ENCODE measurements around the gene MYF5. TPM values are rescaled to one million over a fixed set of nuclear protein-coding genes. Genes with fewer than 3 reads are reported as not detected.

Gene MYF5
- total RNA-seq, 1 donor from 2014 or later: not detected

DNA sequence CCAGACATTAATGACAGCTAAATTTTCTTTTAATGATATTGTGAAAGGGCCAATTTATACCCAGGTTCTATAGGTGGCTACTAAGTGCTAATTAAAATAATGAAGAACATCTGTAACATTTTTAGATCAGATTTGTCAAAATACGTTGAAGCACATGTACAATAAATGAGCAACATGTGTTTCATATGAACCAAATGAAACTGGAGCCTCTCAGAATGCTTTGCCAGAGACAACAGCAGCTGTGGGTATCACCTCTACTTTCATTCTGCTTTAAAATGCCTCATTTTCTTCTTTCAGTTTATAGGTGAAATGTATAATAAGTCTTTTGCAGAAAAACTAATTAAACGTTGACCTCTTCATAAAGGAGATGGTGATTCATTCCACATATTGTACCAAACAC, 35.4 kb upstream of the MYF5 start:
- no peak overlapping the region for H3K4me3 ChIP-seq (ENCODE audit: low read depth, low read length)
- no peaks in the 10 kb centered on the region for H3K36me3 ChIP-seq (ENCODE audit: control insufficient read depth, insufficient read depth, low read length)
- TF ChIP-seq, protein P1, sequence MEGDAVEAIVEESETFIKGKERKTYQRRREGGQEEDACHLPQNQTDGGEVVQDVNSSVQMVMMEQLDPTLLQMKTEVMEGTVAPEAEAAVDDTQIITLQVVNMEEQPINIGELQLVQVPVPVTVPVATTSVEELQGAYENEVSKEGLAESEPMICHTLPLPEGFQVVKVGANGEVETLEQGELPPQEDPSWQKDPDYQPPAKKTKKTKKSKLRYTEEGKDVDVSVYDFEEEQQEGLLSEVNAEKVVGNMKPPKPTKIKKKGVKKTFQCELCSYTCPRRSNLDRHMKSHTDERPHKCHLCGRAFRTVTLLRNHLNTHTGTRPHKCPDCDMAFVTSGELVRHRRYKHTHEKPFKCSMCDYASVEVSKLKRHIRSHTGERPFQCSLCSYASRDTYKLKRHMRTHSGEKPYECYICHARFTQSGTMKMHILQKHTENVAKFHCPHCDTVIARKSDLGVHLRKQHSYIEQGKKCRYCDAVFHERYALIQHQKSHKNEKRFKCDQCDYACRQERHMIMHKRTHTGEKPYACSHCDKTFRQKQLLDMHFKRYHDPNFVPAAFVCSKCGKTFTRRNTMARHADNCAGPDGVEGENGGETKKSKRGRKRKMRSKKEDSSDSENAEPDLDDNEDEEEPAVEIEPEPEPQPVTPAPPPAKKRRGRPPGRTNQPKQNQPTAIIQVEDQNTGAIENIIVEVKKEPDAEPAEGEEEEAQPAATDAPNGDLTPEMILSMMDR (IDR thresholded peaks at IDR 0.05; ENCODE audit: insufficient read depth, low read length, severe bottlenecking): no peak
- H3K27me3 ChIP-seq (ENCODE audit: control insufficient read depth, insufficient read depth, low read length): no peaks in the 10 kb centered on the region
- DNase-seq (ENCODE audit: low read depth) (no peak), FAIRE-seq (no peak)

DNA sequence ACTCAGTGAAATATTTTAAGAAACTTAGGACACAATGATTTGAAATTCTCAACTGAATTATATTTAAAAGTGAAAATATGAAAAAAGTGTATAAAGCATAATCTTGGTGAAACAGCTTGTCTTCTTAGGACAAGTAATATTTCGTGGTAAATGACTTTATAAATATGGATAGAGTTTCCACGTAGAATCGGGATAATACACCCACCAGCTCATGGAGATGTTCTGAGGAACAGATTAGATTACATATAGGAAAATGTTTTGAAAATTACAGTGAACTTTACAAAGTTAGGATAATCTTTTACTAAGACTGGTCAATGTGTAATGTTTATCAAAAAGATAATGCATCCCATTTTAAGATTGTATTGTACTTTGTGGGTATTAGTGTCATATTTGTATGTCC, 34.9 kb upstream of the MYF5 start:
- no peaks in the 10 kb centered on the region for H3K36me3 ChIP-seq (ENCODE audit: control insufficient read depth, insufficient read depth, low read length)
- DNase-seq (ENCODE audit: low read depth) (no peak), FAIRE-seq (no peak)
- TF ChIP-seq, protein P1 (IDR thresholded peaks at IDR 0.05; ENCODE audit: insufficient read depth, low read length, severe bottlenecking): no peak
- no peaks in the 10 kb centered on the region for H3K27me3 ChIP-seq (ENCODE audit: control insufficient read depth, insufficient read depth, low read length)
- no peak overlapping the region for H3K4me3 ChIP-seq (ENCODE audit: low read depth, low read length)

DNA sequence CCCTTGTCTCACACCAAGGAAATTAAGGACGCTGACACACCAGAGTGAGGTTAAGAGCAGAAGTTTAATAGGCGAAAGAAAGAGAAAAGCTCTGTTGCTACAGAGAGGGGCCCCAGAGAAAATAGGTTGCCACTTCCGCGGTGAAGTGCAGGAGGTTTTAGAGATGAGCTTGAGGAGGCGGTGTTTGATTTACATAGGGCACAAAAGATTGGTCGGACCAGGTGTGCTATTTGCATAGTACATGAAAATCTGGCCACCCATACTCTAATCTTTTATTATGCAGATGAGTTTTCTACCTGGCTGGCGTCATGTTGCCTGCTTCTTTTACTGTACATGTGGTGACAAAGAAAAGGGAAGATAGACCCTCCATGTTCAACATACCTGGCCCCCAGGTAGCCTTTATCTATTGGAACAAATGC, 32.6 kb upstream of the MYF5 start:
- DNase-seq (ENCODE audit: low read depth) (peak; percentile 7), FAIRE-seq (no peak)
- Histone ChIP-seq H3K4me3 (ENCODE audit: low read depth, low read length) (no peak overlapping the region), H3K36me3 (ENCODE audit: control insufficient read depth, insufficient read depth, low read length) (no peaks in the 10 kb centered on the region), H3K27me3 (ENCODE audit: control insufficient read depth, insufficient read depth, low read length) (no peaks in the 10 kb centered on the region)
- TF ChIP-seq, protein P1 (IDR thresholded peaks at IDR 0.05; ENCODE audit: insufficient read depth, low read length, severe bottlenecking): no peak

DNA sequence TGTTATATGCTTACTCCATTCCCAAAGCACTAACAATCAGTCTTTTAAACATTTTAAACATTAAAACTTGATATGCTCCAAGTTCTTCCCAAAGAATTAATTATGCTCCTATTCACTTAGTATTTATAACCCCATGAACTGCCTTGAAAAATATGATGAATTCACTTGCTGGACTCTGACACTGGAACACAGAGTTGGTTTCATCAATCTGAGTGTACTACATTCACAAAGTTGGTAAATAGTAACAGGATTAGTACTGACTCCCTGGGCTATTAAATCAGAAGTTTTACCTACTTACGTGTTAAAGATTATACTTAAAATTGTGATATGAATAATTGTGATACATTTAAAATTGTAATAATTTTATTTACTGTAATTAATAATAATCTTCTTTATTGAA, 26.6 kb upstream of the MYF5 start:
- no peak for DNase-seq (ENCODE audit: low read depth)
- Histone ChIP-seq H3K4me3 (ENCODE audit: low read depth, low read length) (no peak overlapping the region), H3K36me3 (ENCODE audit: control insufficient read depth, insufficient read depth, low read length) (no peaks in the 10 kb centered on the region), H3K27me3 (ENCODE audit: control insufficient read depth, insufficient read depth, low read length) (no peaks in the 10 kb centered on the region)
- no peak for FAIRE-seq
- TF ChIP-seq, protein P1 (IDR thresholded peaks at IDR 0.05; ENCODE audit: insufficient read depth, low read length, severe bottlenecking): no peak

- TF ChIP-seq, protein P1 (IDR thresholded peaks at IDR 0.05; ENCODE audit: insufficient read depth, low read length, severe bottlenecking): no peak
- FAIRE-seq (no peak), DNase-seq (ENCODE audit: low read depth) (no peak)
- Histone ChIP-seq H3K27me3 (ENCODE audit: control insufficient read depth, insufficient read depth, low read length) (no peaks in the 10 kb centered on the region), H3K4me3 (ENCODE audit: low read depth, low read length) (no peak overlapping the region), H3K36me3 (ENCODE audit: control insufficient read depth, insufficient read depth, low read length) (no peaks in the 10 kb centered on the region)
Measured at GRCh38 chr12:80690513-80690912, 26.2 kb upstream of the MYF5 start.

DNA sequence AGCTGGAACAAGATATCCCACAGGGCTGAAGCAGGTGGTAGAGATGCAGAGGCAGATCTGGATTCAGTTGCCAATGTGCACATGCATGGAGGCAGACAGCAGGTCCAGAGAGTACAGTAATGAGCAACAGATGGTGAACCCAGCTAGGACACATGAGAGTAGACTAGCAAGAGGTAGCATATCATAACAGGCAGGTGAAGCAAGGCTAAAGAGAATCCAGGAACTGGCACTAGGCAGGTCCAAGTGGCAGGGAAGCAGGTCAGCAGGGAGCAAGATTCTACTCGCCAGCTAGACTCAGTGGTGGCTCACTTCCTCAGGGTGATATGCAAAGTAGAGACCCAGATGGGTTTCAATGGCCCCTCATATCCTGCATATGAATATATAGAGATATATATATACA, 24.6 kb upstream of the MYF5 start:
- Histone ChIP-seq H3K27me3 (ENCODE audit: control insufficient read depth, insufficient read depth, low read length) (no peaks in the 10 kb centered on the region), H3K36me3 (ENCODE audit: control insufficient read depth, insufficient read depth, low read length) (no peaks in the 10 kb centered on the region), H3K4me3 (ENCODE audit: low read depth, low read length) (no peak overlapping the region)
- TF ChIP-seq, protein P1 (IDR thresholded peaks at IDR 0.05; ENCODE audit: insufficient read depth, low read length, severe bottlenecking): no peak
- FAIRE-seq (no peak), DNase-seq (ENCODE audit: low read depth) (peak; percentile 7)

Data from bronchial epithelial cell (primary cell).